Motor neuron (in vitro differentiated cells): ENCODE results near the gene PLPP3. TPM values are rescaled to one million over a fixed set of nuclear protein-coding genes. Genes with fewer than 3 reads are reported as not detected.

Experiments used
- ATAC-seq, 8 experiments: fragments of 200-7000 bp; cut with Tn5 transposase; replicated peaks in 6 of 8; 2 replicates each; pipeline ENCODE4 v1.8.0; 2021; ENCODE audit warnings: mild to moderate bottlenecking in 8 of 8, moderate library complexity in 8 of 8
- H3K27ac ChIP-seq, 2 donors: fragments of 250-450 bp; sonication (Bioruptor Pico); 2 replicates each; pipeline ENCODE4 v1.9.0; 2021; ENCODE audit warnings: antibody characterized with exemption in 2 of 2, mild to moderate bottlenecking in 2 of 2, moderate library complexity in 1 of 2
- H3K4me1 ChIP-seq, 2 donors: fragments of 250-450 bp; sonication (Bioruptor Pico); replicated peaks in 1 of 2; 2 replicates each; pipeline ENCODE4 v1.6.1; 2021; ENCODE audit warnings: antibody characterized with exemption in 2 of 2, mild to moderate bottlenecking in 2 of 2, moderate library complexity in 1 of 2
- H3K4me3 ChIP-seq, 5 donors: fragments of 250-450 bp; sonication (Bioruptor Pico); 2 replicates each; pipeline ENCODE4 v1.9.0; 2021; ENCODE audit warnings: antibody characterized with exemption in 5 of 5, mild to moderate bottlenecking in 5 of 5, moderate library complexity in 4 of 5
- WGBS, 10 experiments: fragments of 450-650 bp; shearing (Covaris generic); methylation state at CpG; one replicate each; pipeline ENCODE4 v1.0.0; 2022; 5-methylcytosine and 5-hydroxymethylcytosine counted together
- in situ Hi-C, 9 experiments: fragments of 400-800 bp; cut with MboI; loops; one replicate each; pipeline ENCODE4 v1.15.0; 2021; ENCODE audit warnings: low sequenced_read_pairs in 9 of 9, low pct_unique_long_range_greater_than_20kb in 2 of 9; ENCODE audit not compliant: unreplicated experiment in 9 of 9
- total RNA-seq, 8 experiments: library from RNA; unstranded; fragments of 300-600 nt; gene quantifications; 2 replicates each; pipeline versions ENCODE4 v1.2.3 to v1.2.4, GENCODE V29; 2022

Gene PLPP3
- total RNA-seq, 8 experiments from 2014 or later = 4.7 to 175 (median 24.7) TPM

DNA sequence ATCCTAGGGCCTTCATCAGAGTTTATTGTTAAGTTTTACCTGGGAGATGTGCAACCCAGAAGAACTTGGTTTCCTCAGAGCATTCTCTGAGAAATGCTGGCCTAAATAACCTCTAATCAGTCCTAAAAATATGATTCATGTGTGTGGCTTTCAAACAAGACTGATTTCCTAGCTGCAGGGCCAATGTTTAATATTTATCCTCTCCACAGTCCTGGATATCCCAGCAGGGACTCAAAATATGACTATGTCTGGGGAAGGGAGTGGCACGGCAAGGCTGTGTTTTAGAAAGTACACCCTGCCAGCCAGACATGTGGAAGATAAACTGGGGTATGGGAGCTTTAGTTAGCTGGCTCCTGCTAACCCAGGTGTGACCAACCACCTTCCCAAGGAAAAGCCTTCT is 26.3 kb downstream of the PLPP3 start:
- peaks cover 13 to 38% of the 10 kb centered on the region in 2 donors for H3K4me1 ChIP-seq
- no peak overlapping the region for H3K4me3 ChIP-seq
- WGBS, 10 experiments = 0 to 100% (median 14%) methylated on average over 1 of the region's 1 CpG; no CpG with 5 or more reads in 5 of the 10 experiments
- ATAC-seq = peak in 1 of 8 experiments; percentile 5
- H3K27ac ChIP-seq = no peak overlapping the region
- in situ Hi-C loops = no loop called here

DNA sequence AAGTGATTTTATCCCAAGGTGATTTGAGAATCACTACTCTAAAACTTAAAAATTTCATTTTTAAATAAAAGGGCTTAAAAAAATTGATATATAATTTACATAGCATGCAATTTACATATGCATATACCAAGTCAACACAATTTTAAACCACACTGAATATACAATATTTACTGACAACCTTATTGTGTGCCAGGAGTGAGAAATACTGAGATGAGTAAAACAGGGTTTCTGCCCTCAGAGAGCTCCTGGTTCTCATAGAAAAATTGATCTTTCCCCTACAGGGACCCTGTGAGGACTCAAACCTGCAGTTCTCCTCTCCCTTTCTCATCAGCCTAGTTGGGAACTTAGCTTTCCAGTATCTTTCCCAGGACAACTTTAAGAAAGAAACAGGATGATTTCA is 27.0 kb downstream of the PLPP3 start:
- in situ Hi-C loops = no loop called here
- no peak overlapping the region for H3K4me3 ChIP-seq
- ATAC-seq = peak in 1 of 8 experiments; percentile 70
- H3K27ac ChIP-seq = peak overlapping the region in 1 of 2 donors; percentile 14
- peaks cover 13 to 44% of the 10 kb centered on the region in 2 donors for H3K4me1 ChIP-seq

DNA sequence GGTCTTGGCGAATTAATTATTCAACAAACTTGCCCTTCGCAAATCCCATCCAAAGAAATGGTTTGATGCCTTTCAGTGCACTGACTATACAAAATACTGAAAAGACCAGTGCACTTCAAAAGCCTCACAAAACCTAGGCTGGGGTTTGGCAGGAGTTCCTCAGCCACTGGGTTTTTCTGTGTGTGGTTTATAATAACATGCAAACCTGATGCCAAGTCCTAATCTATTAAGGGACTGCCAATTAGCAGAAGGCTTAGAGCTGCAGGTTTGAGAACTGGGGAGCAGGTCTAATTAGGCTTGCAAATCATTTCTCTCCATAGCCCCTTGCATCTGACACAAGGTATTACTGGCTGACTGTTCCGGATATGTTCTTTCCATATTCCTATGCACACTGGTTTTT is 27.7 kb downstream of the PLPP3 start:
- H3K4me3 ChIP-seq = no peak overlapping the region

DNA sequence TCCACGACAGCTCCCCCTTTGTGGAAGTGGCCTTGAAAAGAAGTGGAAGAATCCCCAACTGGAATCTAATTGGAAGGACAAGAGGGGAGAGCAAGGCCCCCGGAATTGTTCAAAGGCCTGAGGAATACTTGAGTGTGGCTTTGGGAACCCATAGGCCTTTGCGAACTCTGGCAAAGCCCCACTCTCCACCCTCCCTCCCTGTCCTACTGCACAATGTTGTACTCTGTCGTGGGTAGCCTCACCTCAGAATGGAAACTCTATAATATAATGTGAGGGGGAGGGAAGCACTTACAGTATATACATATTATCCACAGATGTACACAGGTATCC is 28.5 kb downstream of the PLPP3 start:
- Histone ChIP-seq H3K27ac (no peak overlapping the region), H3K4me3 (no peak overlapping the region), H3K4me1 (peaks cover 13 to 47% of the 10 kb centered on the region in 2 donors)
- in situ Hi-C loops = no loop called here
- WGBS, 10 experiments = 0 to 50% (median 33%) methylated on average over 1 to 3 of the region's 4 CpGs; no CpG with 5 or more reads in 4 of the 10 experiments
- ATAC-seq = peak in 4 of 8 experiments; percentile 14 to 83 (median 72)

More for the DNA sequence above, 27.7 kb downstream of the PLPP3 start:
- Histone ChIP-seq H3K4me1 (peaks cover 13 to 47% of the 10 kb centered on the region in 2 donors), H3K27ac (no peak overlapping the region)
- peak in 1 of 8 experiments; percentile 60 for ATAC-seq
- 44 to 100% (median 90%) methylated on average over 2 to 3 of the region's 3 CpGs; no CpG with 5 or more reads in 4 of the 10 experiments for WGBS, 10 experiments
- in situ Hi-C loops = no loop called here

DNA sequence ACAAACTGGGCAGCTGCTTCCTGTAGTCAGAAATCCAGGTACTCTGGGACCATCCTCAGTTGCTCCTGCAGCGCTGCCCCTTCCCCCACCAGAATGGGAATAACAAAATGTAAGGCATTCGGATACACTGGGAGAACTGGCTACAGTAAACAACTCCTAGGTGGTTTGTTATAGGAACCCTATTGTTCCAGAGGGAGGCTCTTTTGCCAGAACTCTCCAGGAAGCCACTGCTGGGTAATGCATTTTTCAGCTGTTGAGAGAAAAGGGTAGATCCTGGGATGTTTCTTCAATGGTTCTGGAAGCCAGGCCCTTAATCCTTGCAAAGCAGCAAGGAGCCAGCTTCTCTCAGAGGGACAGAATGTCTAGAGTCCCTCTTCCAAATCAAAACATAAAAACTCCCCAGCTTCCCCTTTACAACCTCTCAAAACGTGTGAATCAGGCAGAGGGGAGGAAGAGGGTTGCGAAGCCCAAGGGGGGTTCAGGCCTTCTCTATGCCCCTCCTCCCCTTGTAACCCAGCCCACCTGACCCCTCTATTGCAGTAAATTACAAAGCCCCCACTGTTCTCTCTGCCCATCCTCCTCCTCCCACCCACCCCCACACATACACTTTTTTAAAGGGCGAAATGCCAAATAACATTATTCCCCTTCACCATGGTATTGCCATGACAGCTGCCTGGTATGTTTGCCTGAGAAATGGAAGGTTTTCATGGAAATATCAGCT is 29.1 kb downstream of the PLPP3 start:
- peak overlapping the region; percentile 31 to 45 for H3K27ac ChIP-seq
- 68 to 100% (median 88%) methylated on average over 1 to 4 of the region's 5 CpGs; no CpG with 5 or more reads in 6 of the 10 experiments for WGBS, 10 experiments
- no peak overlapping the region for H3K4me3 ChIP-seq
- peaks cover 13 to 47% of the 10 kb centered on the region in 2 donors for H3K4me1 ChIP-seq
- ATAC-seq = peak in 5 of 8 experiments; percentile 32 to 79 (median 70)
- in situ Hi-C loops = no loop called here

DNA sequence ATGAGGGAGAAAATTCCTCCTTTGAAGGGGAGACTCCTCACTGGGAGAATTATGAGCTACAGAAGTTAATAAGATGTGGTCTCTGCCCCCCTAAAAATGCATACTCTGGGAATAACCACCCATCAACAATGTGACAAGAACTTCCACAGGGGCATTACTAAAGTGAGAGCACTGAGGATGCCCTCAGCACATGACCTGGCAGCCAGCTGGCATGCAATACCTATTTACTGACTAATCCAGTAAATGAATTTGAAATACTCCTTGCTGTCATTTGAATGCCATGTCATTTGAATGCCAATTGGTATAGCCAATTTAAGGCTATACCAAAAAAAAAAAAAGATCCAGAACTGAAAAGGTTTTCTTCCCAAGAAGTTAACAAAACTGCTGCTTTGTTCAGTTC is 30.8 kb downstream of the PLPP3 start:
- Histone ChIP-seq H3K4me3 (no peak overlapping the region), H3K4me1 (peaks cover 13 to 47% of the 10 kb centered on the region in 2 donors), H3K27ac (no peak overlapping the region)
- ATAC-seq = no peak
- in situ Hi-C loops = no loop called here

DNA sequence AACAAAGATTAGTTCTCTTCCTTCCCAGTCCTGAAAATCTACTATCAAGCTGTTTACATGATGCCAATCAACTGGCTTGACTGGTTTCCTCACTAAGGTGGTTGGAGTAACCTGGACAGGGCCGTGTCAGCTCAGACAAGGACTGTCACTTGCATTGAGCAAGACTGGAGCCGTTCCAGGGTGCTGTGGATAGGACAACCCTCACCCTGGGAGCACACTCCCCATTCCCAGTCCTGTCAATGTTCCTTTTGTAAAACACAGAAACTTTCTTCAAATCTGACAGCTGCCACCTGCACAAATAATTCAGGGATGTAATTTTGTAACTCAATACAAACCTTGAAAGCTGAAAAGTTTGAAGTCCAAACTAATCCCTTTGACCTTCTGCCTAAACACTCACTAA is 31.4 kb downstream of the PLPP3 start:
- no peak for ATAC-seq
- no peak overlapping the region for H3K27ac ChIP-seq
- in situ Hi-C loops = no loop called here
- H3K4me3 ChIP-seq = no peak overlapping the region
- H3K4me1 ChIP-seq = peaks cover 13 to 44% of the 10 kb centered on the region in 2 donors
- WGBS, 10 experiments = 20 to 94% (median 60%) methylated on average over 1 to 2 of the region's 2 CpGs; no CpG with 5 or more reads in 3 of the 10 experiments

DNA sequence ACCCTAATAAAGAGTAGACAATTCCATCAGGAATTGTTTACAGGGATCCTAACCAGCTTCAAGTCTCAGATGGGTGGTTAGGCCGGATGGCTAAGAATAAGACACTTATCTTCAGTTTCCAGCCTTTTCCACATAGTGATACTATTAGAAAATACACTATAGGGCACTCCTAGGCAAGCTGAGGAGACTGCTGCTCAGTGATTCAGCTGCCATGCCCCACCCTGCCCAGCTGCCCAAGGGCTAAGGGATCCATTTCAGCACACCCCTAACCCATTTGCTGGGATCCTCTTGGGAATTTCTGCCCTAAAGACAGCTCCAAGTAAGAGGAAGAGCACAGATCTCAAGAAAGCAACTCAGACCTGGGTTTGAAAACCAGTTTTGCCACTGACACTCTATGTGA is 31.9 kb downstream of the PLPP3 start:
- Histone ChIP-seq H3K27ac (no peak overlapping the region), H3K4me1 (peaks cover 13 to 39% of the 10 kb centered on the region in 2 donors), H3K4me3 (no peak overlapping the region)
- 11 to 100% (median 95%) methylated on average over 1 of the region's 1 CpG; no CpG with 5 or more reads in 4 of the 10 experiments for WGBS, 10 experiments
- in situ Hi-C loops = no loop called here
- ATAC-seq = peak in 3 of 8 experiments; percentile 9 to 63 (median 24)

DNA sequence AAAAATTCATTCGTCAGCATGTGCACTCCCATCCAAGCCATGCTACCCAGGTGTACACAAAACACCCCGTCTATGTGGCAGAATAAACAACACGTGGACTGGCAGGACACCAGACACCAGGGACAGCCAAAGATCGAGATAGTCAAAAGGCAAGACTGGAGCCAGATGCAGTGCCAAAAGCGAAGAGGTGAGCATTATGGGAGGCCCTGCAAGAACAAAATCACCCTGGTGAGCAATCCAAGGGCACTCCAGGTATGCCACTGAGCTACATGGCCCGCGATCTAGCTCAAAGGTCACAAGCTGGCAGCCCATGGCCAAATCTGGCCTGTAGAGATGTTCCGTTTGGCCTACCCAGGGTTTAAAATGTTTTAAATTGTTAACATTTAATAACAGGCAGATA is 33.7 kb downstream of the PLPP3 start:
- no peak for ATAC-seq
- in situ Hi-C loops = no loop called here
- no peak overlapping the region for H3K4me3 ChIP-seq
- 7 to 100% (median 88%) methylated on average over 1 to 7 of the region's 8 CpGs; no CpG with 5 or more reads in 1 of the 10 experiments for WGBS, 10 experiments
- peaks cover 8 to 23% of the 10 kb centered on the region in 2 donors for H3K4me1 ChIP-seq
- H3K27ac ChIP-seq = no peak overlapping the region

DNA sequence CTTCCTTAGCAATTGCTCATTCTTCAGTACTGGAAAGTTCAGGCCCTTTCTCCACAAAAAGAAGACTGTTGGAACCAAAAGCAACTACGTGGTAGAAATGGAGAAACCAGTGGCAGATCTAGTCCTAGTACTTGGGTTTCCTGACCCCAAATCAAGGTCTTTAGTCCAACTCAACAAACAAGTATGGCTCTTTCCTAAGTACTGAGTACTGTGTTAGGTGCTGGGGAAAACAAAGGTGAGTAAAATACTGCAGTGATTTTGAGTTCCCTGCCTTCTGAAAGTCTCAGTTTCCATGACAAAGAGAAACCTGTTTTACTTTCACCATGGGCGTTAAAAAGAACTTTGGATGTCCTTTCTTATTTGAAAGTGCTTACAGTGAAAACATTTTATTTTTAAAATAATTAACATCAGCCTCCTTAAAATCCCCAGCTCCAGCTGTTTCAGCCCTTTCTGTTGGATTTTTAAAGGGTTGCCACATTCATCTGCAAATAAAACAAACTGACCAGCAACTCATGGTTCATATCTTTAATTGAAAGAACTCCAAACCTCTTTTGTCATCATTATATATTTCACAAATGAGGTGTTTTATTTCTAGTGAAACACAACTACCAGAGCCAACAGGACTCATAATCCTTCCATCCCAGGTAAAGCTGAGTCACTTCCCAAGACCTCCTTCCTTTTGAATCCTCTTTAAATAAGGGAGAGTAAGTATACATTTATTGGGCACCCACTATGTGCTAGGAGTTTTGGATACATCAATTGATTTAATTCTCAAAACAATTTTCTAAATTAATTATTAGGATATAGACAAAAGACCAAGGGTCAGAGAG is 35.4 kb downstream of the PLPP3 start:
- in situ Hi-C loops = no loop called here
- Histone ChIP-seq H3K4me3 (no peak overlapping the region), H3K27ac (no peak overlapping the region), H3K4me1 (peaks cover 5 to 17% of the 10 kb centered on the region in 2 donors)
- 50 to 100% (median 85%) methylated on average over 1 to 2 of the region's 2 CpGs for WGBS, 10 experiments
- ATAC-seq = no peak

DNA sequence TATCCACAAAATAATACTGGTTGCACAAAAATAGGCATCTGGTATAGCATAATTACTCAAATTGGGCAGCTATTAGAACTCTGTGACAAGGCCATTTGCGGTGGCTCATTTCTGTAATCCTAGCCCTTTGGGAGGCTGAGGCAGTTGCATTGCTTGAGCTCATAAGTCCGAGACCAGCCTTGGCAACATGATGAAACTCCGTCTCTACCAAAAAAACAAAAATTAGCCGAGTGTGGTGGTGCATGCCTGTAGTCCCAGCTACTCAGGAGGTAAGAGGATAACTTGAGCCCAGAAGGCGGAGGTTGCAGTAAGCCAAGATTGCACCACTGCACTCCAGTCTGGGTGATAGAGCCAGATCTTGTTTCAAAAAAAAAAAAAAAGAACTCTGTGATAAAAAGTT is 36.7 kb downstream of the PLPP3 start:
- no peak overlapping the region for H3K27ac ChIP-seq
- H3K4me3 ChIP-seq = no peak overlapping the region
- ATAC-seq = no peak
- in situ Hi-C loops = no loop called here
- peaks cover 5 to 14% of the 10 kb centered on the region in 2 donors for H3K4me1 ChIP-seq
- WGBS, 10 experiments = 50 to 100% (median 98%) methylated on average over 1 to 5 of the region's 5 CpGs; no CpG with 5 or more reads in 3 of the 10 experiments

DNA sequence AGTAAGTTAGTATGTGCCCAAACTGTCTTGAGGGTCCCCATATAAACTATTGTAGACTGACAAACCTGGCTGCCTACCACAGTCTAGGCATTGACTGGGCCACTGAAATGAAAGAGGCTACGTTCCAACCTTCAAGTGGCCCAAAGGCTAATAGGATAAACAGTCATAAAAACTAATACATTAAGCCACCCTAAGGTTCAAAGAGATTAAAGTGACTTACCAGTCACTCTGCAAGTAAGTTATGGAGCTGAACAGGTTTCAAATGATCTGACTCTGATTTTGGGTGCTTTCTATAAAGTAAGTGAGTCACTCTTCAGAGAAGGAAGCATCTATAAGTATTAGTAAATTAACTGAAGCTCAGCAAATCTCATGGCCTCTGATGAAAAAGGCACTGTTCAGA is 38.0 kb downstream of the PLPP3 start:
- ATAC-seq = no peak
- in situ Hi-C loops = no loop called here
- Histone ChIP-seq H3K4me1 (peaks cover 5 to 8% of the 10 kb centered on the region in 2 donors), H3K4me3 (no peak overlapping the region), H3K27ac (no peak overlapping the region)
- WGBS, 10 experiments = 83 to 100% (median 92%) methylated on average over 1 of the region's 1 CpG; no CpG with 5 or more reads in 3 of the 10 experiments

DNA sequence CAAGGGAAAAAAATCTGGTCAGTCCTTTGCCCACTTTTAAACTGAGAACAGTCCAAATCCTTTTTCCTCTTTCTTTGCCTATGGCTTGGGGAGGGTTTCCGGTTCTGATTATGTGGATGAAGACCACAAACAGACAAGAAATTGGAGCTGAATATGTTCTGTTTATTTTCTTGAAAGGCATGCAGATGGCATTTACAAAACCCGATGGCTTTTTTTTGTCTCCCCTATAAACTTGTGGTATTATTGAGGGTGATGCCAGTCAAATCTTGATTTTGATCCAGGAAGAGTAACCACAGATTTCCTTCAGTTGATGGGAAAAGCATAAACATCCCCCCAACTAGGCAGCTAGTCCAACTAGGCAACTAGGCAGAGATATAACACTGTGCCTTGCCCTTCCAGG is 38.9 kb downstream of the PLPP3 start:
- peaks cover 5 to 14% of the 10 kb centered on the region in 2 donors for H3K4me1 ChIP-seq
- no peak for ATAC-seq
- H3K27ac ChIP-seq = no peak overlapping the region
- in situ Hi-C loops = no loop called here
- H3K4me3 ChIP-seq = no peak overlapping the region
- 0 to 100% (median 90%) methylated on average over 1 to 2 of the region's 2 CpGs; no CpG with 5 or more reads in 1 of the 10 experiments for WGBS, 10 experiments
